ENCODE results near the gene LRRC27. TPM values are rescaled to one million over a fixed set of nuclear protein-coding genes. Genes with fewer than 3 reads are reported as not detected.

LRRC27 gene
- total RNA-seq, 1 experiment from 2014 or later, result 4.1 TPM

DNA sequence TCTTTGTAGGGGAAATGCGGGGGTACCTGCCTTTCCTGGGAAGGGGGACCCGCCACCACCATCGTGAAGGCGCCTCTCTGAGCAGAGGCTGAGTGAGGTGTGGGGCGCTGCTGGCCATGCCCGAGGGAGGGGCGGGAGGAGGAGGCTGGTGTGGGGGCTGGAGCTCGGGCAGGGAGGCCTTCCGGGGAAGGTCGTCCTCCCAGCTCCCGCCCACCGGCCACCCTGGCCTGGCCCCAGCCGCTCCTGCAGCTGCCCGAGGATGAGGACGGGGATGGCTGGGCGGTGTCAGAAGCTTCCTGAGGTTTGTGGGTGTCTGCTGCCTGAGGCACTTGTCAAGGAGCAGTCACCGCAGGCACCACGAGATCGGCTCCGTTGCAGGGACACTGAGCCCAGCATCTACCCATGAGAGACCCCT lies 76.4 kb downstream of the LRRC27 start:
- no TSS peak for BruUV-seq (replicated peaks)
- CTCF ChIA-PET, result no interaction called here
- no peak overlapping the region for H3K4me3 ChIP-seq (replicated peaks in 1 of 2; ENCODE audit: low read depth in 1 of 2, low read length in 2 of 2)
- no peaks in the 10 kb centered on the region for H3K27me3 ChIP-seq (ENCODE audit: insufficient read depth, low read length)
- TF ChIP-seq, protein P1, sequence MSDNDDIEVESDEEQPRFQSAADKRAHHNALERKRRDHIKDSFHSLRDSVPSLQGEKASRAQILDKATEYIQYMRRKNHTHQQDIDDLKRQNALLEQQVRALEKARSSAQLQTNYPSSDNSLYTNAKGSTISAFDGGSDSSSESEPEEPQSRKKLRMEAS (IDR thresholded peaks at IDR 0.05), result no peak
- TF ChIP-seq ZNF274 (IDR thresholded peaks at IDR 0.05; ENCODE audit: low read depth, low read length) (no peak), EZH2 (IDR thresholded peaks at IDR 0.05) (no peak), EGR1 (IDR thresholded peaks at IDR 0.05; ENCODE audit: low read depth) (no peak), CBX3 (IDR thresholded peaks at IDR 0.05; ENCODE audit: low read depth) (no peak), POLR2A (IDR thresholded peaks at IDR 0.05; ENCODE audit: borderline replicate concordance, extremely low read depth, insufficient read depth, insufficient read length) (no peak)
- no peaks in the 10 kb centered on the region for H3K9me3 ChIP-seq (ENCODE audit: control insufficient read depth in 1 of 2, insufficient read depth in 1 of 2, low read depth in 1 of 2, low read length in 2 of 2)
- H3K9ac ChIP-seq (ENCODE audit: low read length), result peak overlapping the region; percentile 35; the same call in 1 of the 2 replicates
- RAD21 ChIA-PET (ENCODE audit: low non-redundant PET in 1 of 2, low total read pairs in 2 of 2, uncharacterized antibody in 2 of 2, unreplicated experiment in 2 of 2), result no interaction called here
- DNase-seq (ENCODE audit: low read depth, low spot score) (no peak), ATAC-seq (0 out of 2 replicates have a peak, but pooled peaks have one; percentile 3)
- H3K9me2 ChIP-seq (ENCODE audit: insufficient read depth), result no peaks in the 10 kb centered on the region
- no peaks in the 10 kb centered on the region for H3K36me3 ChIP-seq (ENCODE audit: control insufficient read depth in 1 of 2, insufficient read depth in 2 of 2, low read length in 2 of 2)
- no peaks in the 10 kb centered on the region for H4K20me1 ChIP-seq (ENCODE audit: insufficient read depth)
- no peak overlapping the region for H2AFZ ChIP-seq (ENCODE audit: low read depth, low read length, poor library complexity, severe bottlenecking)
- H3K27ac ChIP-seq (ENCODE audit: low read depth, low read length), result peak overlapping the region; percentile 83
- H3K4me1 ChIP-seq (ENCODE audit: control insufficient read depth in 1 of 2, insufficient read depth in 2 of 2, low read length in 2 of 2), result peaks cover 15 to 23% of the 10 kb centered on the region in 2 experiments; a peak in 3 of 4 replicates
- POLR2A ChIA-PET, result no interaction called here
- H3K79me2 ChIP-seq (ENCODE audit: insufficient read depth, low read length), result peaks cover 37% of the 10 kb centered on the region
- H3K4me2 ChIP-seq (ENCODE audit: low read length), result peak overlapping the region; percentile 62
- intact Hi-C loops (cut with micrococcal nuclease), result no loop called here

DNA sequence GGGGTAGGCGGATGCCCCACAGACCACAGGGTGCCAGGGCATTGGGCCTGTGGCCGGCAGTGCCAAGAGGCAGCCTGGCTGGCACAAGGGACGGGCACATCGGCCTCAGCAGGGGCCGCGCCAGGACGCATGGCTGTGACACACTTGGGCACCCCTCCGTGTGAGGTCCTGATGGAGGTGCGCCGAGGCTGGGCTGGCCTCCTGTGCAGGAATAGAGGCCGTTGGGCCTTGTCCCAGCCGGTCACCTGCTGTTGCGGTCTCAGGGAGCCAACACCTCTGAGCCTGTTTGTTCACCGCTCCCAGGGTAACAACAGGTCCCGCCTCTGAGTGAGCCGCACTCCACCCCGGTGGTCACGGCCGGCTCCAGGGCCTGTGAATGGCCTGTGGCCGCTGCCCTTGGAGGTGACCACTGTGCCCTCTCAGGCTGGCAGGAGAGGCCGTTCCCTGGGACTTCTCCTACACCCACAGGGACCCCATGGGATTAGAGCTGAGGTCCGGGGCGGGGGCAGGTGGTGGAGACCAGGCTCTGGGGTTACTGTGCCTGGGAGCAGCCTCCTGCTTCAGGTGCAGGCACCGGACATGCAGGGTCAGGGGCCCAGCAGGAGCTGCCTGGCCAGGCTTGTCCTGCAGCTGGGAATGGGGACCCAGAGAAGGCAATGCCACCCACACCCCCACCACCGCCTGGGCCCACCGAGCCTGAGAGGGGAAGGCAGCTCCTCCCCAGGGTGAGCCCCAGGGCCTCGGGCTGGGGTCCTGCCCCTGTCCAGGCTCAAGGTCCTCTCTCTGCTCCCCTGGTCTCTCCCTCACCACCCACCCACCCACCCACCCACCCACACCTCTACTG lies 77.1 kb downstream of the LRRC27 start:
- Histone ChIP-seq H3K79me2 (ENCODE audit: insufficient read depth, low read length) (peaks cover 37% of the 10 kb centered on the region), H3K9ac (ENCODE audit: low read length) (no peak overlapping the region), H4K20me1 (ENCODE audit: insufficient read depth) (no peaks in the 10 kb centered on the region), H3K9me3 (ENCODE audit: control insufficient read depth in 1 of 2, insufficient read depth in 1 of 2, low read depth in 1 of 2, low read length in 2 of 2) (no peaks in the 10 kb centered on the region), H3K27ac (ENCODE audit: low read depth, low read length) (peak overlapping the region; percentile 83; the same call in 1 of the 2 replicates), H2AFZ (ENCODE audit: low read depth, low read length, poor library complexity, severe bottlenecking) (no peak overlapping the region), H3K9me2 (ENCODE audit: insufficient read depth) (no peaks in the 10 kb centered on the region), H3K36me3 (ENCODE audit: control insufficient read depth in 1 of 2, insufficient read depth in 2 of 2, low read length in 2 of 2) (no peaks in the 10 kb centered on the region), H3K4me1 (ENCODE audit: control insufficient read depth in 1 of 2, insufficient read depth in 2 of 2, low read length in 2 of 2) (peaks cover 15 to 23% of the 10 kb centered on the region in 2 experiments; a peak in 3 of 4 replicates), H3K4me2 (ENCODE audit: low read length) (no peak overlapping the region), H3K4me3 (replicated peaks in 1 of 2; ENCODE audit: low read depth in 1 of 2, low read length in 2 of 2) (no peak overlapping the region), H3K27me3 (ENCODE audit: insufficient read depth, low read length) (no peaks in the 10 kb centered on the region)
- RAD21 ChIA-PET (ENCODE audit: low non-redundant PET in 1 of 2, low total read pairs in 2 of 2, uncharacterized antibody in 2 of 2, unreplicated experiment in 2 of 2), result no interaction called here
- intact Hi-C loops (cut with micrococcal nuclease), result no loop called here
- ATAC-seq (no peak), DNase-seq (ENCODE audit: low read depth, low spot score) (no peak)
- CTCF ChIA-PET, result no interaction called here
- POLR2A ChIA-PET, result interaction anchor here (1.0 kb wide), 1 partner anchor 10 kb away, joined by 10 read pairs; no protein-coding TSS in a partner anchor
- no TSS peak for BruUV-seq (replicated peaks)
- TF ChIP-seq RAD21 (IDR thresholded peaks at IDR 0.05; ENCODE audit: low read depth), result no peak
- TF ChIP-seq, protein P2, sequence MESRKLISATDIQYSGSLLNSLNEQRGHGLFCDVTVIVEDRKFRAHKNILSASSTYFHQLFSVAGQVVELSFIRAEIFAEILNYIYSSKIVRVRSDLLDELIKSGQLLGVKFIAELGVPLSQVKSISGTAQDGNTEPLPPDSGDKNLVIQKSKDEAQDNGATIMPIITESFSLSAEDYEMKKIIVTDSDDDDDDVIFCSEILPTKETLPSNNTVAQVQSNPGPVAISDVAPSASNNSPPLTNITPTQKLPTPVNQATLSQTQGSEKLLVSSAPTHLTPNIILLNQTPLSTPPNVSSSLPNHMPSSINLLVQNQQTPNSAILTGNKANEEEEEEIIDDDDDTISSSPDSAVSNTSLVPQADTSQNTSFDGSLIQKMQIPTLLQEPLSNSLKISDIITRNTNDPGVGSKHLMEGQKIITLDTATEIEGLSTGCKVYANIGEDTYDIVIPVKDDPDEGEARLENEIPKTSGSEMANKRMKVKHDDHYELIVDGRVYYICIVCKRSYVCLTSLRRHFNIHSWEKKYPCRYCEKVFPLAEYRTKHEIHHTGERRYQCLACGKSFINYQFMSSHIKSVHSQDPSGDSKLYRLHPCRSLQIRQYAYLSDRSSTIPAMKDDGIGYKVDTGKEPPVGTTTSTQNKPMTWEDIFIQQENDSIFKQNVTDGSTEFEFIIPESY (IDR thresholded peaks at IDR 0.05; ENCODE audit: extremely low read depth, insufficient replicate concordance, low read length), result no peak
- no peak for TF ChIP-seq CBX3 (IDR thresholded peaks at IDR 0.05; ENCODE audit: low read depth)
- TF ChIP-seq SIN3A (IDR thresholded peaks at IDR 0.05; ENCODE audit: low read depth), result no peak
- TF ChIP-seq, protein P3, sequence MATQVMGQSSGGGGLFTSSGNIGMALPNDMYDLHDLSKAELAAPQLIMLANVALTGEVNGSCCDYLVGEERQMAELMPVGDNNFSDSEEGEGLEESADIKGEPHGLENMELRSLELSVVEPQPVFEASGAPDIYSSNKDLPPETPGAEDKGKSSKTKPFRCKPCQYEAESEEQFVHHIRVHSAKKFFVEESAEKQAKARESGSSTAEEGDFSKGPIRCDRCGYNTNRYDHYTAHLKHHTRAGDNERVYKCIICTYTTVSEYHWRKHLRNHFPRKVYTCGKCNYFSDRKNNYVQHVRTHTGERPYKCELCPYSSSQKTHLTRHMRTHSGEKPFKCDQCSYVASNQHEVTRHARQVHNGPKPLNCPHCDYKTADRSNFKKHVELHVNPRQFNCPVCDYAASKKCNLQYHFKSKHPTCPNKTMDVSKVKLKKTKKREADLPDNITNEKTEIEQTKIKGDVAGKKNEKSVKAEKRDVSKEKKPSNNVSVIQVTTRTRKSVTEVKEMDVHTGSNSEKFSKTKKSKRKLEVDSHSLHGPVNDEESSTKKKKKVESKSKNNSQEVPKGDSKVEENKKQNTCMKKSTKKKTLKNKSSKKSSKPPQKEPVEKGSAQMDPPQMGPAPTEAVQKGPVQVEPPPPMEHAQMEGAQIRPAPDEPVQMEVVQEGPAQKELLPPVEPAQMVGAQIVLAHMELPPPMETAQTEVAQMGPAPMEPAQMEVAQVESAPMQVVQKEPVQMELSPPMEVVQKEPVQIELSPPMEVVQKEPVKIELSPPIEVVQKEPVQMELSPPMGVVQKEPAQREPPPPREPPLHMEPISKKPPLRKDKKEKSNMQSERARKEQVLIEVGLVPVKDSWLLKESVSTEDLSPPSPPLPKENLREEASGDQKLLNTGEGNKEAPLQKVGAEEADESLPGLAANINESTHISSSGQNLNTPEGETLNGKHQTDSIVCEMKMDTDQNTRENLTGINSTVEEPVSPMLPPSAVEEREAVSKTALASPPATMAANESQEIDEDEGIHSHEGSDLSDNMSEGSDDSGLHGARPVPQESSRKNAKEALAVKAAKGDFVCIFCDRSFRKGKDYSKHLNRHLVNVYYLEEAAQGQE (IDR thresholded peaks at IDR 0.05; ENCODE audit: low read depth), result no peak
- TF ChIP-seq EZH2phosphoT487 (IDR thresholded peaks at IDR 0.05; ENCODE audit: borderline replicate concordance), result no peak
- TF ChIP-seq, protein P4, sequence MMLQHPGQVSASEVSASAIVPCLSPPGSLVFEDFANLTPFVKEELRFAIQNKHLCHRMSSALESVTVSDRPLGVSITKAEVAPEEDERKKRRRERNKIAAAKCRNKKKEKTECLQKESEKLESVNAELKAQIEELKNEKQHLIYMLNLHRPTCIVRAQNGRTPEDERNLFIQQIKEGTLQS (IDR thresholded peaks at IDR 0.05), result no peak
- no peak for TF ChIP-seq POLR2AphosphoS5 (IDR thresholded peaks at IDR 0.05; ENCODE audit: low read depth, low read length)
- TF ChIP-seq SRF (IDR thresholded peaks at IDR 0.05; ENCODE audit: low read depth), result no peak
